NB4 (cell line): ENCODE results near the gene SMPD3.

Experiments
- CTCF ChIP-seq: IDR thresholded peaks from one replicate; pipeline ENCODE4 v1.5.1; 2012; ENCODE audit warnings: low read depth, low read length
- MAX ChIP-seq: IDR thresholded peaks from 2 replicates; pipeline ENCODE4 v1.6.1; 2011; ENCODE audit warnings: low read depth, low read length
- POLR2A ChIP-seq: IDR thresholded peaks from 2 replicates; pipeline ENCODE4 v1.6.1; 2011; ENCODE audit warnings: mild to moderate bottlenecking; ENCODE audit not compliant: insufficient read length; ENCODE audit errors: extremely low read depth

GRCh38 chr16:68345351-68345810, 102.9 kb downstream of the SMPD3 start:
- no peak for TF ChIP-seq CTCF
- TF ChIP-seq MAX, result no peak
- TF ChIP-seq POLR2A, result no peak
